HEK293 (cell line): ENCODE results near the gene HOXB7.

ENCODE experiments used
- GLI4 ChIP-seq: fragments of 450-650 bp; formaldehyde crosslinking; IDR thresholded peaks from 2 replicates; pipeline ENCODE4 v1.5.1; 2016; ENCODE audit warnings: missing biosample characterization, missing genetic modification characterization
- KLF10 ChIP-seq: fragments of 450-650 bp; IDR thresholded peaks from 2 replicates; pipeline ENCODE4 v1.5.1; 2018; ENCODE audit warnings: missing biosample characterization, mild to moderate bottlenecking, missing genetic modification characterization
- KLF16 ChIP-seq: fragments of 450-650 bp; formaldehyde crosslinking; IDR thresholded peaks from 2 replicates; pipeline ENCODE4 v1.5.1; 2017; ENCODE audit warnings: missing biosample characterization, missing genetic modification characterization
- MZF1 ChIP-seq: fragments of 450-650 bp; formaldehyde crosslinking; IDR thresholded peaks from 2 replicates; pipeline ENCODE4 v1.5.1; 2017; ENCODE audit warnings: missing biosample characterization, missing genetic modification characterization, borderline replicate concordance
- SP2 ChIP-seq: fragments of 450-650 bp; formaldehyde crosslinking; IDR thresholded peaks from 2 replicates; pipeline ENCODE4 v1.5.1; 2016; ENCODE audit warnings: missing biosample characterization, missing genetic modification characterization
- ZFP69B ChIP-seq: fragments of 450-650 bp; formaldehyde crosslinking; IDR thresholded peaks from 2 replicates; pipeline ENCODE4 v1.5.1; 2016; ENCODE audit warnings: missing biosample characterization, missing genetic modification characterization
- ZNF132 ChIP-seq: fragments of 450-650 bp; formaldehyde crosslinking; IDR thresholded peaks from 2 replicates; pipeline ENCODE4 v1.5.1; 2017; ENCODE audit warnings: missing biosample characterization, missing genetic modification characterization, borderline replicate concordance
- ZNF133 ChIP-seq: fragments of 450-650 bp; formaldehyde crosslinking; IDR thresholded peaks from 2 replicates; pipeline ENCODE4 v1.5.1; 2016; ENCODE audit warnings: missing biosample characterization, missing genetic modification characterization
- ZNF157 ChIP-seq: fragments of 450-650 bp; formaldehyde crosslinking; IDR thresholded peaks from 2 replicates; pipeline ENCODE4 v1.5.1; 2016; ENCODE audit warnings: missing biosample characterization, missing genetic modification characterization
- ZNF175 ChIP-seq: fragments of 450-650 bp; formaldehyde crosslinking; IDR thresholded peaks from 2 replicates; pipeline ENCODE4 v1.5.1; 2016; ENCODE audit warnings: missing biosample characterization, missing genetic modification characterization
- ZNF221 ChIP-seq: fragments of 450-650 bp; formaldehyde crosslinking; IDR thresholded peaks from 2 replicates; pipeline ENCODE4 v1.5.1; 2017; ENCODE audit warnings: missing biosample characterization, missing genetic modification characterization, borderline replicate concordance
- ZNF266 ChIP-seq: fragments of 450-650 bp; formaldehyde crosslinking; IDR thresholded peaks from 2 replicates; pipeline ENCODE4 v1.5.1; 2016; ENCODE audit warnings: missing biosample characterization, missing genetic modification characterization, low read depth
- ZNF394 ChIP-seq: fragments of 450-650 bp; formaldehyde crosslinking; IDR thresholded peaks from 2 replicates; pipeline ENCODE4 v1.5.1; 2016; ENCODE audit warnings: missing biosample characterization, missing genetic modification characterization, mild to moderate bottlenecking, moderate library complexity, borderline replicate concordance
- ZNF433 ChIP-seq: fragments of 450-650 bp; formaldehyde crosslinking; IDR thresholded peaks from 2 replicates; pipeline ENCODE4 v1.5.1; 2016; ENCODE audit warnings: missing biosample characterization, missing genetic modification characterization, low read depth
- ZNF48 ChIP-seq: fragments of 450-650 bp; formaldehyde crosslinking; IDR thresholded peaks from 2 replicates; pipeline ENCODE4 v1.5.1; 2016; ENCODE audit warnings: missing biosample characterization, missing genetic modification characterization
- ZNF501 ChIP-seq: fragments of 450-650 bp; formaldehyde crosslinking; IDR thresholded peaks from 2 replicates; pipeline ENCODE4 v1.5.1; 2016; ENCODE audit warnings: missing biosample characterization, missing genetic modification characterization
- ZNF510 ChIP-seq: fragments of 450-650 bp; formaldehyde crosslinking; IDR thresholded peaks from 2 replicates; pipeline ENCODE4 v1.5.1; 2018; ENCODE audit warnings: mild to moderate bottlenecking, missing genetic modification characterization, missing biosample characterization; ENCODE audit not compliant: insufficient replicate concordance
- ZNF529 ChIP-seq: fragments of 450-650 bp; formaldehyde crosslinking; IDR thresholded peaks from 2 replicates; pipeline ENCODE4 v1.5.1; 2017; ENCODE audit warnings: missing genetic modification characterization, missing biosample characterization; ENCODE audit not compliant: insufficient replicate concordance
- ZNF544 ChIP-seq: fragments of 450-650 bp; formaldehyde crosslinking; IDR thresholded peaks from 2 replicates; pipeline ENCODE4 v1.5.0; 2017; ENCODE audit warnings: missing biosample characterization, missing genetic modification characterization
- ZNF571 ChIP-seq: fragments of 450-650 bp; formaldehyde crosslinking; IDR thresholded peaks from 2 replicates; pipeline ENCODE4 v1.5.0; 2017; ENCODE audit warnings: missing biosample characterization, missing genetic modification characterization
- ZNF596 ChIP-seq: fragments of 450-650 bp; IDR thresholded peaks from 2 replicates; pipeline ENCODE4 v1.5.0; 2018; ENCODE audit warnings: missing biosample characterization, mild to moderate bottlenecking, missing genetic modification characterization, moderate library complexity
- ZNF600 ChIP-seq: fragments of 450-650 bp; formaldehyde crosslinking; IDR thresholded peaks from 2 replicates; pipeline ENCODE4 v1.5.1; 2016; ENCODE audit warnings: missing biosample characterization, missing genetic modification characterization
- ZNF610 ChIP-seq: fragments of 450-650 bp; formaldehyde crosslinking; IDR thresholded peaks from 2 replicates; pipeline ENCODE4 v1.5.1; 2016; ENCODE audit warnings: missing biosample characterization, missing genetic modification characterization, borderline replicate concordance
- ZNF626 ChIP-seq: fragments of 450-650 bp; sonication (Bioruptor Pico); formaldehyde crosslinking; IDR thresholded peaks from 2 replicates; pipeline ENCODE4 v1.5.1; 2018; ENCODE audit warnings: missing biosample characterization, missing genetic modification characterization, inconsistent platforms
- ZNF654 ChIP-seq: fragments of 450-650 bp; formaldehyde crosslinking; IDR thresholded peaks from 2 replicates; pipeline ENCODE4 v1.5.1; 2016; ENCODE audit warnings: low read depth, missing biosample characterization, missing genetic modification characterization
- ZNF701 ChIP-seq: fragments of 450-650 bp; formaldehyde crosslinking; IDR thresholded peaks from 2 replicates; pipeline ENCODE4 v1.5.1; 2016; ENCODE audit warnings: missing biosample characterization, missing genetic modification characterization
- ZNF76 ChIP-seq: fragments of 450-650 bp; formaldehyde crosslinking; IDR thresholded peaks from 2 replicates; pipeline ENCODE4; 2016; ENCODE audit warnings: low read depth, missing biosample characterization, missing genetic modification characterization, borderline replicate concordance
- ZNF785 ChIP-seq: fragments of 450-650 bp; formaldehyde crosslinking; IDR thresholded peaks from 2 replicates; pipeline ENCODE4 v1.5.1; 2016; ENCODE audit warnings: missing biosample characterization, missing genetic modification characterization
- ZSCAN16 ChIP-seq: fragments of 450-650 bp; formaldehyde crosslinking; IDR thresholded peaks from 2 replicates; pipeline ENCODE4 v1.5.1; 2016; ENCODE audit warnings: missing biosample characterization, missing genetic modification characterization
- TF ChIP-seq, protein P1 (sequence below): fragments of 450-650 bp; formaldehyde crosslinking; IDR thresholded peaks from 2 replicates; pipeline ENCODE4 v1.5.1; 2016; ENCODE audit warnings: missing biosample characterization, missing genetic modification characterization, low read depth
- TF ChIP-seq, protein P2 (sequence below): fragments of 450-650 bp; formaldehyde crosslinking; IDR thresholded peaks from 2 replicates; pipeline ENCODE4 v1.5.1; 2016; ENCODE audit warnings: missing biosample characterization, missing genetic modification characterization
- TF ChIP-seq, protein P3 (sequence below): fragments of 450-650 bp; formaldehyde crosslinking; IDR thresholded peaks from 2 replicates; pipeline ENCODE4 v1.5.1; 2016; ENCODE audit warnings: missing biosample characterization, missing genetic modification characterization
- TF ChIP-seq, protein P4 (sequence below): fragments of 450-650 bp; formaldehyde crosslinking; IDR thresholded peaks from 2 replicates; pipeline ENCODE4 v1.5.1; 2016; ENCODE audit warnings: missing biosample characterization, missing genetic modification characterization

HOXB7 gene

DNA sequence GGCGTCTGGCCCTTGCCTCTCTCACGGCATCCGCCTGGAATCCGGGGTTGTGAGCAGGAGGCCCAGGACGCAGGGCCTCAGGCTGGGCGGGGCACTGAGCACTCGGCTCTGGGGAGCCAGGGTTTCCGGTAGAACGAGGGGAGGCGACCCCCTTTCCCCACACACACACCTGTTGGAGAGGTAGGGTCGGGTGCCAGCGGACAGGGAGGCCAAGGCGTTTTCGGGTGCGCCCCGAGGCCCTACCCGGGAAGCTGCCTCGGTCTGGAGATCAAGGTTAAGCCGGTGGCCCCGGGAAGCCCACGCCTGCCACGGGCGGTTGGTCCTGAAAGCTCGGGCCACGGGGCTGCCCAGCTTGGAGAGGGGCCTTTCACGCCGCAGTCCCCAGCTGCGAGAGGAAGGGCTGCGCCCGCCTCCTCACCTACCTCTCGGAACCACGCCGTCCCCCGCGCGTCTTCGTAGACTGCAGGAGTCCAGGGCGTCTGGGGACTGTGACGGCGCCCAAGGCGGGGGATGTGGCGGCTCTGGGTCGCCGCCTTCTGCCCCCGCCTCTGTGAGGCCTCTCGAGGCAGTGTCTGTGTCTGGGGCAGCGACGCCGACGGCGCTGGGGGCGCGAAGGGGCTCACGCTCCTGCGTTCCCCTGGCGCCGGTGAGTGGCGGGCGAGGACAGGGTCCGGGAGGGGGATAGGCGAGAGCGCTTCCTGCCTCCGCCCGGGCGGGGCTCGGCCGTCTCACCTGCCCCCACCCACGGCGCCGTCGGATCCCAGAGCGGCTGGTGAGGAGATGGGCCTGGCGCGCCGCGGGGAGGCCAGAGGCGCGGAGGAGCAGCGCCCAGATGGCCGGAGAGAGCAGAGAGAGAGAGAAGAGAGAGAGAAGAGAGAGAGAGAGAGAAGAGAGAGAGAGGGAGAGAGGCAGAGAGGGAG, 35.6 kb upstream of the HOXB7 start (continued):
- TF ChIP-seq, protein P1, sequence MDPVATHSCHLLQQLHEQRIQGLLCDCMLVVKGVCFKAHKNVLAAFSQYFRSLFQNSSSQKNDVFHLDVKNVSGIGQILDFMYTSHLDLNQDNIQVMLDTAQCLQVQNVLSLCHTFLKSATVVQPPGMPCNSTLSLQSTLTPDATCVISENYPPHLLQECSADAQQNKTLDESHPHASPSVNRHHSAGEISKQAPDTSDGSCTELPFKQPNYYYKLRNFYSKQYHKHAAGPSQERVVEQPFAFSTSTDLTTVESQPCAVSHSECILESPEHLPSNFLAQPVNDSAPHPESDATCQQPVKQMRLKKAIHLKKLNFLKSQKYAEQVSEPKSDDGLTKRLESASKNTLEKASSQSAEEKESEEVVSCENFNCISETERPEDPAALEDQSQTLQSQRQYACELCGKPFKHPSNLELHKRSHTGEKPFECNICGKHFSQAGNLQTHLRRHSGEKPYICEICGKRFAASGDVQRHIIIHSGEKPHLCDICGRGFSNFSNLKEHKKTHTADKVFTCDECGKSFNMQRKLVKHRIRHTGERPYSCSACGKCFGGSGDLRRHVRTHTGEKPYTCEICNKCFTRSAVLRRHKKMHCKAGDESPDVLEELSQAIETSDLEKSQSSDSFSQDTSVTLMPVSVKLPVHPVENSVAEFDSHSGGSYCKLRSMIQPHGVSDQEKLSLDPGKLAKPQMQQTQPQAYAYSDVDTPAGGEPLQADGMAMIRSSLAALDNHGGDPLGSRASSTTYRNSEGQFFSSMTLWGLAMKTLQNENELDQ (tag by site-specific recombination): no peak
- TF ChIP-seq ZNF48: no peak
- TF ChIP-seq ZNF175 (tag by site-specific recombination): no peak
- TF ChIP-seq ZNF394: peak; percentile 72; the same call in 1 of the 2 replicates
- TF ChIP-seq ZNF544 (tag by site-specific recombination): no peak
- TF ChIP-seq ZNF571: no peak
- TF ChIP-seq, protein P2, sequence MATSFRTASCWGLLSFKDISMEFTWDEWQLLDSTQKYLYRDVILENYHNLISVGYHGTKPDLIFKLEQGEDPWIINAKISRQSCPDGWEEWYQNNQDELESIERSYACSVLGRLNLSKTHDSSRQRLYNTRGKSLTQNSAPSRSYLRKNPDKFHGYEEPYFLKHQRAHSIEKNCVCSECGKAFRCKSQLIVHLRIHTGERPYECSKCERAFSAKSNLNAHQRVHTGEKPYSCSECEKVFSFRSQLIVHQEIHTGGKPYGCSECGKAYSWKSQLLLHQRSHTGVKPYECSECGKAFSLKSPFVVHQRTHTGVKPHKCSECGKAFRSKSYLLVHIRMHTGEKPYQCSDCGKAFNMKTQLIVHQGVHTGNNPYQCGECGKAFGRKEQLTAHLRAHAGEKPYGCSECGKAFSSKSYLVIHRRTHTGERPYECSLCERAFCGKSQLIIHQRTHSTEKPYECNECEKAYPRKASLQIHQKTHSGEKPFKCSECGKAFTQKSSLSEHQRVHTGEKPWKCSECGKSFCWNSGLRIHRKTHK: no peak
- TF ChIP-seq KLF16 (tag by site-specific recombination): peak; percentile 77
- no peak for TF ChIP-seq ZNF133 (tag by site-specific recombination)
- peak; percentile 68 for TF ChIP-seq ZNF610 (tag by site-specific recombination)
- TF ChIP-seq ZSCAN16 (tag by site-specific recombination): no peak
- TF ChIP-seq MZF1 (tag by site-specific recombination): 0 out of 2 replicates have a peak, but pooled peaks have one; percentile 22
- peak; percentile 30; the same call in 1 of the 2 replicates for TF ChIP-seq KLF10 (tag by site-specific recombination)
- no peak for TF ChIP-seq ZNF529 (tag by site-specific recombination)
- TF ChIP-seq, protein P3, sequence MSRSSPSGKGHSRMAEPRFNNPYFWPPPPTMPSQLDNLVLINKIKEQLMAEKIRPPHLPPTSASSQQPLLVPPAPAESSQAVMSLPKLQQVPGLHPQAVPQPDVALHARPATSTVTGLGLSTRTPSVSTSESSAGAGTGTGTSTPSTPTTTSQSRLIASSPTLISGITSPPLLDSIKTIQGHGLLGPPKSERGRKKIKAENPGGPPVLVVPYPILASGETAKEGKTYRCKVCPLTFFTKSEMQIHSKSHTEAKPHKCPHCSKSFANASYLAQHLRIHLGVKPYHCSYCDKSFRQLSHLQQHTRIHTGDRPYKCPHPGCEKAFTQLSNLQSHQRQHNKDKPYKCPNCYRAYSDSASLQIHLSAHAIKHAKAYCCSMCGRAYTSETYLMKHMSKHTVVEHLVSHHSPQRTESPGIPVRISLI: no peak
- TF ChIP-seq ZNF596 (tag by site-specific recombination): peak; percentile 100
- no peak for TF ChIP-seq ZNF76 (tag by site-specific recombination)
- TF ChIP-seq ZNF132 (tag by site-specific recombination): no peak
- TF ChIP-seq ZNF433 (tag by site-specific recombination): no peak
- TF ChIP-seq, protein P4, sequence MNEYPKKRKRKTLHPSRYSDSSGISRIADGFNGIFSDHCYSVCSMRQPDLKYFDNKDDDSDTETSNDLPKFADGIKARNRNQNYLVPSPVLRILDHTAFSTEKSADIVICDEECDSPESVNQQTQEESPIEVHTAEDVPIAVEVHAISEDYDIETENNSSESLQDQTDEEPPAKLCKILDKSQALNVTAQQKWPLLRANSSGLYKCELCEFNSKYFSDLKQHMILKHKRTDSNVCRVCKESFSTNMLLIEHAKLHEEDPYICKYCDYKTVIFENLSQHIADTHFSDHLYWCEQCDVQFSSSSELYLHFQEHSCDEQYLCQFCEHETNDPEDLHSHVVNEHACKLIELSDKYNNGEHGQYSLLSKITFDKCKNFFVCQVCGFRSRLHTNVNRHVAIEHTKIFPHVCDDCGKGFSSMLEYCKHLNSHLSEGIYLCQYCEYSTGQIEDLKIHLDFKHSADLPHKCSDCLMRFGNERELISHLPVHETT (tag by site-specific recombination): no peak
- no peak for TF ChIP-seq ZNF626
- TF ChIP-seq ZNF266 (tag by site-specific recombination): no peak
- TF ChIP-seq SP2 (tag by site-specific recombination): peak; percentile 63
- peak; percentile 73; the same call in 1 of the 2 replicates for TF ChIP-seq ZNF501 (tag by site-specific recombination)
- TF ChIP-seq ZNF785: 0 out of 2 replicates have a peak, but pooled peaks have one; percentile 26
- no peak for TF ChIP-seq ZNF600 (tag by site-specific recombination)
- peak; percentile 71; the same call in 1 of the 2 replicates for TF ChIP-seq GLI4 (tag by site-specific recombination)
- TF ChIP-seq ZNF701: no peak
- TF ChIP-seq ZNF221 (tag by site-specific recombination): no peak
- TF ChIP-seq ZNF510: no peak
- no peak for TF ChIP-seq ZNF654 (tag by site-specific recombination)
- TF ChIP-seq ZFP69B (tag by site-specific recombination): peak; percentile 41; the same call in 1 of the 2 replicates
- TF ChIP-seq ZNF157: no peak
